Measurements from ENCODE around the gene TREML4.

GRCh38 chr6:41278699-41279405 lies 50.7 kb downstream of the TREML4 start:
- TF ChIP-seq POLR2A (IDR thresholded peaks at IDR 0.05) (no peak), EP300 (IDR thresholded peaks at IDR 0.05; ENCODE audit: low read depth) (no peak)
- TF ChIP-seq, protein P1, sequence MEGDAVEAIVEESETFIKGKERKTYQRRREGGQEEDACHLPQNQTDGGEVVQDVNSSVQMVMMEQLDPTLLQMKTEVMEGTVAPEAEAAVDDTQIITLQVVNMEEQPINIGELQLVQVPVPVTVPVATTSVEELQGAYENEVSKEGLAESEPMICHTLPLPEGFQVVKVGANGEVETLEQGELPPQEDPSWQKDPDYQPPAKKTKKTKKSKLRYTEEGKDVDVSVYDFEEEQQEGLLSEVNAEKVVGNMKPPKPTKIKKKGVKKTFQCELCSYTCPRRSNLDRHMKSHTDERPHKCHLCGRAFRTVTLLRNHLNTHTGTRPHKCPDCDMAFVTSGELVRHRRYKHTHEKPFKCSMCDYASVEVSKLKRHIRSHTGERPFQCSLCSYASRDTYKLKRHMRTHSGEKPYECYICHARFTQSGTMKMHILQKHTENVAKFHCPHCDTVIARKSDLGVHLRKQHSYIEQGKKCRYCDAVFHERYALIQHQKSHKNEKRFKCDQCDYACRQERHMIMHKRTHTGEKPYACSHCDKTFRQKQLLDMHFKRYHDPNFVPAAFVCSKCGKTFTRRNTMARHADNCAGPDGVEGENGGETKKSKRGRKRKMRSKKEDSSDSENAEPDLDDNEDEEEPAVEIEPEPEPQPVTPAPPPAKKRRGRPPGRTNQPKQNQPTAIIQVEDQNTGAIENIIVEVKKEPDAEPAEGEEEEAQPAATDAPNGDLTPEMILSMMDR (IDR thresholded peaks at IDR 0.05), result peak; percentile 20 to 28 (median 26)

Data from transverse colon (tissue), 3 donors.